Medulla oblongata (tissue), 1 donor: ENCODE results near the gene HSD17B11.
A peak's percentile ranks its signal among the peaks of the same experiment; 100 is the strongest.
"Not testable (repeated sequence)": the region's sequence is repeated elsewhere in the genome, so short reads cannot be mapped to it uniquely, and the experiment has no call there.

Experiments
- DNase-seq: peaks from one replicate; pipeline ENCODE4 v3.0.0-alpha.2; 2015; ENCODE audit errors: extremely low spot score

HSD17B11 gene

DNA sequence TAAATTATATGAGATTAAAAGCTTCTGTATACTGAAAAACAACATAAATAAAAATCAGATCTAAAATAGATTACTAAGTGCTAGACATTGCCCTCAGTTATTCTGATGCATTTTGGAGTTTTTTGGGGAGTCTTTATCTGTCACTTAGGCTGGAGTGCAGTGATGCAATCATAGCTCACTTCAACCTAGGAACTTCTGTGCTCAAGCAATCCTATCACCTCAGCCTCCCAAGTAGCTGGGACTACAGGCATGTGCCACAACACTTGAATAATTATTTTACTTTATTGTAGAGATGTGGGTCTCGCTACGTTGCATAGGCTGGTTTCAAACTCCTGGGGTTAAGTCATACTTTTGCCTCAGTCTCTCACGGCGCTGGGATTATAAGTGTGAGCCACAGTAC lies 31.7 kb downstream of the HSD17B11 start:
- DNase-seq, result no peak

DNA sequence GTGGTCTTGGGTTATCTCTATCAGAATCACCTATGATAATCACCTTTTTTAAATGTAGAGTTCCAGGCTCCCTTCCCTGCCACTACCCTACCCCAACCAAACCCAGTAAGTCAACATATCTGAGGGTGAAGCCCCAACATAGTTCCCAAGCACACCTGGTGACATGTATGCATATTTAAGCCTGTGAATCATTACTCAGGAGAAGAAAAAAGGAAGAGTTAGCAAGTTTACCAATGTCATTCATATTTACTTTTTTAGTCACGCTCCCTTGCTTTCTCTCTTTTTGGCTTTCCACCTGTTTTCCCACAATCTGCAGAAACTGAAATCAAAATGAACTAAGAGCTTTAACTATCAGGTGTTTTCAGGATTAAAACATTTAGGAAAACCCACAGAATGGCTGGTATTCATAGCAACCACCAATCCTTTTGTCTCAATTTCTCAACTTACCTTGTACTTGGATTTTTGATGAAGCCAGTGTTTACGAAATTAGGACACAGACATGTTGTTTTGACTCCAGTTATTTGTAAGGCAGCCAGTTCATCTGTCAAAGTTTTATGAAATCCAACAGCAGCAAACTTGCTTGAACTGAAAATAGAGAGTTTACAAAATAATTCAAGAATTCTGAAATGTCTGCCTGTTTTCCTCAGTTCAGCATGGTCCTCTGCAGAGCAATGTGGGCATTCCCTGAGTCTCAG lies 34.0 kb downstream of the HSD17B11 start:
- DNase-seq, result no peak

DNA sequence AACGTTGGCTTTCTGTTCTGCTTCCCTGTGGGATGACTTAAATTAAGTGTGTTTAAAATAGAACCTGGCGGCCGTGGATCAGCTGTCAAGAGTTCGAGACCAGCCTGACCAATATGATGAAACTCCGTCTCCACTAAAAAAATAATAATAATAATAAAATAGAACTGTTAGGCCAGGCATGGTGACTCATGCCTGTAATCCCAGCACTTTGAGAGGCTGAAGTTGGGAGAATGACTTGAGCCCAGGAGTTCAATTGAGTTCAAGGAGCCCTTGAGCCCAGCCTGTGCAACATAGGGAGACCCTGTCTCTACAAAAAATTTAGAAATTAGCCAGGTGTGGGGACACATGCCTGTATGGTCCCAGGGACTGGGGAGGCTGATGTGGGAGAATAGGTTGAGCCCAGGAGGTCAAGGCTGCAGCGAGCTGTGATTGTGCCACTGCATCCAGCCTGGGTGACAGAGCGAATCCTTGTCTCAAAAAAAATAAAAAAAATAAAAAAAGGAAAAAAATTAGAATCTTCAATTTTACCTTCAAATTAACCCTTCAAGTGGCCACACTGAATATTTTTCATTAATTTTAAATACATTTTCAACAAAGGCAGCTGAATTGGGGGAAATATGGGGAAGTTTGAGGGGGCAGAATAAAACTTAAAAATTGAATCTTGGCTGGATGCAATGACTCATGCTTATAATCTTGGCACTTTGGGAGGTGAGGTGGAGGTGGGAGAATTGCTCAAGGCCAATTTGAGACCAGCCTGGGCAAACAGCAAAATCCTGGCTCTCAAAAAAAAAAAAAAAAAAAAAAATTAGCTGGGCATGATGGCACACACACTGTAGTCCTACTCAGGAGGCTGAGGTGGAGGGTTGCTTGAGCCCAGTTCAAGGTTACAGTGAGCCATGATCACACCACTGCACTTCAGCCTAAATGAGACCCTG lies 36.6 kb downstream of the HSD17B11 start:
- no peak for DNase-seq

DNA sequence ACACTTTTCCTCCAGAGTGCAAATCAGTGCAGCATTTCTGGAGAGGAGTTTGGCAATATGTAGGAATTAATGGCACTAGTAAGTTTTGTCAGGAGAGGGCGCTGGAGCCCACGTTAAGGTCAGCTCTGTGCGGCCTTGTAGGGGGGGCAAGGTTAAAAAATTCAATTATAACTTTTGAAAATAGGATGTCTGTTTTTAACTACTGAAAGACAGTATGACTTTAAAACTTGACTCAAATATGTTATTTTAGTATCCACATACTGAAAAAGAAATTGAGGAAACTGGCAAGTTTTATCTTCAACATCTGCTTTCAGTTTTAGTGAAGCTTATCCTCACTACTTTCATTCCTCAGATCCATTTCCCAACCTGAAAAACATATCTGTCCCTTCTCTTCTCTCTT lies 37.4 kb downstream of the HSD17B11 start:
- DNase-seq, result peak; percentile 61

DNA sequence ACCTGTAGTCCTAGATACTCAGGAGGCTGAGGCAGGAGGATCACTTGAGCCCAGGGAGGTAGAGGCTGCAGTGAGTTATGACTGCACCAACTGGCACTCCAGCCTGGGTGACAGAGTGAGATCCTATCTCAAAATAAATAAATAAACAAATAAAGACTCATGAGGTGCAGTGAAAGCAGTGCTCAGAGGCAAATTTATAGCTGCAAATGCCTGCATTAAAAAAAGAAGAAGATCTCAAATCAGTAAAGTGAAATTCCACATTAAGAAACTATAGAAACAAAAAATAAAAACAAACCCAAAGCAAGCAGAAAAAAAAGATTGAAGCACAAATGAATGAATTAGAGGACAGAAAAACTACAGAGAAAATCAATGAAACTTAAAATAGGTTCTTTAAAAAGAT lies 45.8 kb downstream of the HSD17B11 start:
- DNase-seq, result no peak

DNA sequence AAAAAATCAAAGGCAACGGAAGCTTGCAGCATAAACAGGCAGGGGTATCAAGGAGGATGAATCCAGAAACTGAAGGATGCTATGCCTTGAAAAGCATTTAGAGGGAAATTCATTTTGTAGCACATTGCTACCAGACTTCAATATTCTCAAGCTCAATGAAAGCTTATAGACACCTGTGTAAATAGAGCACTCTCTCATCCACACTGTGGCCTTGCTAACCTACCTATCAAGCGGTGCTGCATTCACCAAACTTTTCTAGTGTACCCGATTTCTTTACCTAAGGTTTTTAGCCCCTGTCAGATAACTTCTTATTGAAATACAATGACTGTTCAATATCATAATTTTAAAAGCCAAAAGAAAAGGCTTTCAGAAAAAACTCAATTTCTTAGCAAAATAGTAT lies 48.1 kb downstream of the HSD17B11 start:
- DNase-seq, result no peak

DNA sequence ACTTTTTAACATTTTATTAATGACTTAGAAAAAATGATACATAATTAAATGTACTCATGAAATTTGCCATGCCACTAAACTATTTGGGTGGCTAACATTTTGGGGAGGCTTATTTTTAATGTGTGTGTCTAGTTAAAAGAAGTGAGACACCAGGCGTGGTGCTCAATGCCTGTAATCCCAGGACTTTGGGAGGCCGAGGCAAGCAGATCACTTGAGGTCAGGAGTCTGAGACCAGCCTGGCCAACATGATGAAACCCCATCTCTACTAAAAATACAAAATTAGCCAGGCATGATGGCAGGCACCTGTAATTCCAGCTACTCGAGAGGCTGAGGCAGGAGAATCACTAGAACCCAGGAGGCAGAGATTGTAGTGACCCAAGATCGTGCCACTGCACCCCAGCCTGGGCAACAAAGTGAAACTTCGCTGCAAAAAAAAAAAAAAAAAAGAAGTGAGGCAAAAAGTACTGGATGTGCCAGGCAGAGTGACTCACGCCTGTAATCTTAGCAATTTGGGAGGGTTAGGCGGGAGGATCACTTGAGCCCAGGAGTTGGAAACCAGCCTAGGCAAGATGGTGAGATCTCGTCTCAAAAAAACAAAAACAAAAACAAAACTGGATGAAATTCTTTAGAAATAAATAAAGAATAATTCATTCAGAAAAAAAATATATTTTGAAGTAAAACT lies 48.9 kb downstream of the HSD17B11 start:
- not testable (repeated sequence) for DNase-seq

DNA sequence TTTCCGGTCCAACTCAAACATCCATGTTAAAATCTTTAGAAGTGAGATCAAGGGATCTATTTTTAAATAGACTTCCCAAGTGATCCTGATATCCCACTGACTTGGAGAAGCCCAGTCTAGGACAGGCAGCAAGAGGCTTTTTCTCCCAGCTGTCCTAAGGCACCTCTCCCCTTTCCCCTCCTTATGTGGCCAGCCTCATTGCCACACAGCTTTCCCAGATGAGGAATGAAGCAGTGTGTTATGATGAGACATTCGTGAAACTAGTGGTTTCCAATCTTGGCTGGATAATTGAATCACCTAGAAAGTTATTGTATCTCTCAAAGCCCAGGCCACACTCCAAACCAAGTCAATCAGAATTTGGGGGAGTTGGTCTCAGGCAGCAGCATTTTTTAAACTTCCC lies 51.5 kb downstream of the HSD17B11 start:
- DNase-seq, result no peak

DNA sequence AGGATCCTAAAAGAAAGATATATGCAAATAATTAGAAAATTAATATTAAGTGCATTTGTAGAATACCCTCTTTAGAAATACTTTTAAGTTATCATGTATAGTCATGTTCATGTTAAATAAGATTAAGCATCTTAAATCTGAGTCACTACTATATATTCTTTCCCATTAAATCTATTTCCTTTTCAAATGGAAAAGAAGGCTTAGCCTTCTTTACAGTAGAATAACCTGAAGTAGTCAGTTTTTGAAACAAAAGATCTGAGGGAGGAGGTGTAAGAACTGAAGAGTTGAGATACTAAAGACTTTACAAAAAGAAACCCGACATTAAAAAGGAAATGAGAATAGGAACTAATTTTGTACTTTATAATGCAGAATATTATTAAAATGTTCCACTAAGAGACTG lies 53.6 kb downstream of the HSD17B11 start:
- DNase-seq, result no peak

DNA sequence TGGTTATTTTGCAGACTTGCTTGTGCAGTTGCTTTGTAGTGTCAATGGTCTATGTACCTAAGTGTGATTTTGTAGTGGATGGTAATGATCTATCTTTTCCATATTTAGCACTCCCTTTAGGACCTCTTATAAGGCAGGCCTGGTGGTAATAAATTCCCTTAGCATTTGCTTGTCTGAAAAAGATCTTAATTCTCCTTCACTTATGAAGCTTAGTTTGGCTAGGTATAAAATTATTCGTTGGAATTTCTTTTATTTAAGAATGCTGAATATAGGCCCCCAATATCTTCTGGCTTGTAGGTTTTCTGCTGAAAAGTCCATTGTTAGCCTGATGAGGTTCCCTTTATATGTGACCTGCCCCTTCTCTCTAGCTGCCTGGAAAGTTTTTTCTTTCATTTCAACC lies 57.7 kb downstream of the HSD17B11 start:
- no peak for DNase-seq

DNA sequence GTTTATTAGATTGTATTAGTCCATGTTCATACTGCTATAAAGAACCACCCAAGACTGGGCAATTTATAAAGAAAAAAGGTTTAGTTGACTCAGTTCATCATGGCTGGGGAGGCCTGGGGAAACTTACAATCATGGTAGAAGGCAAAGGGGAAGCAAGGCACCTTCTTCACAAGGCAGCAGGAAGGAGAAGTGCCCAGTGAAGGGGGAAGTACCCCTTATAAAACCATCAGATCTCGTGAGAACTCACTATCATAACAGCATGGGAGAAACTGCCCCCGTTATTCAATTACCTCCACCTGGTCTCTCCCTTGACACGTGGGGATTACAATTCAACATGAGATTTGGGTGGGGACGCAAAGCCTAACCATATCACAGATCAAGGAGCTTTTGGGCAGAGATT lies 60.2 kb downstream of the HSD17B11 start:
- no peak for DNase-seq

DNA sequence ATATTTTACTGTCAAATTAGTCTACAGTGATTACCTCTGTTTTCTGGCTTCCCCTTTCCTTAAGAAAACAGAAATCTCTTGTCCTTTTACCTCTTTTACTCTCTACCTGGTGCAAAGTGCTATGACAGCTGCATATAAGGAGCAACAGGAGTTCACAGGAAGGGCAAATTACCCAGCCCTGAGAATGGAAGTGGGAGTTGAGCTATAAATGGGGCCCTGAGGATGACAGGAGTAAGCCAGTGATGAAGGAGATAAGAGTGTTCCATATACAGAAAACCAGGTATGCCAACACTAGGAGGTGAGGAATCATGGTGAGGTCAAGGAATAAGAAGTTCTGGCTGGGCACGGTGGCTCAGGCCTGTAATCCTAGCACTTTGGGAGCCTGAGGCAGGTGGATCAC lies 63.9 kb downstream of the HSD17B11 start:
- DNase-seq, result no peak

DNA sequence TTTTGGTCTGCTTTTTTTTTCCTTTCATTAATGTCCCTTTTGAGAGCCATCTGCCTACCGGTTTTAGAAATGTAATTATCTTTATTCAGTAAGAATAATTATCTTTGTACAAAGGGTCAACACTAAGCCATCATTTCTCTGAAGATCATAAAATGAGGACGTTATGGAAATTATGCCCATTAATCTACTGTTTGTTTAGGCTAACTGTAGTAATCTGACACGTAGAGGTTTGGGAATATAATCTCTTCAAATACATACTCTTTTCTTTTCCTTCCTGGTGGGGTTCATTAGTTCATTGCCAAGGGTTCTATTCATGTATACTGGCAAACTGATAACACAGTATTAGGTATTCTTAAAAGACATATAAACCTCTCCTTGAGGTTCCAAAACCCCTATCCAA lies 64.5 kb downstream of the HSD17B11 start:
- no peak for DNase-seq

DNA sequence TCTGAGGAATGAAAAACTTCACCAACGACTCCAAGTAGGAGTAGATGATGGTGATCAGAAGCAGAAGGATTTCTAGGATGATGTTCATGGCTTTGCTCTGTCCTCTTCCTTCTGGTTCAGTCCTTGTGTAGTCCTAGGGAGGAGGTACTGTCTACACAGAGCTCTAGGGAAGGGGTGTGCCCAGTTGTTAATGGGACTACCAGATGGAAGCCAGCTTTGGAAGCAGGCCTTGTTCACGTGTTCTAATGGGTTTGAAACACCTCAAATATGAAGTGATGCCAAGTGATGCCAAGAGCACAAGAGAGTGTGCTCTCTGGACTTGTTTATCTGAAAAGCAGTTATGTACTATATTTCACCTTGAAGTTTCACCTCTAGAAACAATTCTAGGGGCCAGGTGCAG lies 68.2 kb downstream of the HSD17B11 start, which contains the start of gene HSD17B13:
TSS of gene HSD17B13 (minus strand) at position 129 of the 400 bp plus-strand sequence. CDS start at position 88, 41 bp downstream.
- DNase-seq, result no peak

DNA sequence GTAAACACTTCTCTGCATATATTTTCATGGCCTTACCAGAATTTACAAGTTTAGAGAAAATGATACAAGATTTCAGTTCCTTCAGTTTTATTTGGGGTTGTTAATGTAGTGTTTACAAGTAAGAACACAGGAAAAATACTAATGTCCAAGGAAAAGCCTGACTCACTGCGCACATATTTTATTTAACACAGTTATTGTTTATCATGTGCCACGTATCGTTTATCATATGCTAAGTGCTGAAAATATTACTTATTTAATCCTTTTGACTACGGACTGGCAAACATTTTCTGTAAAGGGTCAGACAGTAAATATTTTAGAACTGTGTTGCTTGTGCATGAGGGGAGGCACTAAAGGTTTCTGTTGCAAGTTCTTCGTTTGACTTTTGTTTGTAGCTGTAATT lies 69.1 kb downstream of the HSD17B11 start:
- no peak for DNase-seq

DNA sequence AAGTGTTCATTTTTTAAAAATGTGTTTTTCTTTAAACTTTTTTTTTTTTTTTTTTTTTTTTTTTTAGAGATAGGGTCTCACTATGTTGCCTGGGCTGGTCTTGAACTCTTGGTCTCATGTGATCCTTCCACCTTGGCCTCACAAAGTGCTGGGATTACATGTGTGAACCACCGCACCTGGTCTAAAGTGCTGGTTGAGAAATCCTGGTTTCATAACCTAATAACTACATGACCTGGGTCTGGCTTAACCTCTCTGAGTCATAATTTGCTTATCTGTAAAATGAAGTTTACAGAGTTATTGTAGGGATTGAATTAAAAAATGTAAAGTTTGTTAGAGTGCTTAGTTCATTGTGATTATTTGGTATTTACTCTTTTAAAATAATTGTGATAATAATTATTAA lies 73.5 kb downstream of the HSD17B11 start:
- no peak for DNase-seq

DNA sequence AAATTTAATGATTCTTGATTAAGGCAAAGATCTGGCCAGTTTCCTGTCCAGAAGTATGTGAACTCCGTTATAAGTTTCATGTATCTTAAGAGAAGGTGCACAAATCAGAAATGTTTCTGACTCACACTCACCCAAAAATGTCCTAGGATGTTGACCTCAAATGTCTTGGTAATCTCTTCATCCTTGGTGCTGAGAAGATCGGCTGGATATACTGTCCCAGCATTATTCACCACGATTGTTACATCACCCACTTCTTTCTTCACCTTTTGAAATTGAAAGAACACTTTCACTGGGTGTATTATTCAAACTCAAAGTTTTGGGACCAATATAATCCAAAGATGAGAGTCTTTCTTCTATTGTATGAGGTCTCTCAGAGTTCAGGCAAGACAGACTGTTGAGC lies 74.0 kb downstream of the HSD17B11 start:
- no peak for DNase-seq

DNA sequence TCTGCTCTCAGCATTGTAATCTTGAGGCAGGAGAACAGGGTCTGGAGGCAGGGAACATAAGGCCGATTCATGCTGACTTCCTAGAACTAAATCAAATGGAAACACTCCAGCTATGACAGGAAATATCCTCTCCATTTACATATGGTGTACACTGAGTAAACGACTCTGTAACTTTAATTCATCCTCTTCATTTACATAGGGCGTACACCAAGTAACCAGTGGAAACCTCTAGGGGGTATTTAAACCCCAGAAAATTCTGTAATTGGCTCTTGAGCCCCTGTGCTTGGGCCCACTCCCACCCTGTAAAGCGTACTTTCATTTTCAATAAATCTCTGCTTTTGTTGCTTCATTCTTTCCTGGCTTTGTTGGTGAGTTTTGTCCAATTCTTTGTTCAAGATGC lies 76.0 kb downstream of the HSD17B11 start:
- DNase-seq, result not testable (repeated sequence)

DNA sequence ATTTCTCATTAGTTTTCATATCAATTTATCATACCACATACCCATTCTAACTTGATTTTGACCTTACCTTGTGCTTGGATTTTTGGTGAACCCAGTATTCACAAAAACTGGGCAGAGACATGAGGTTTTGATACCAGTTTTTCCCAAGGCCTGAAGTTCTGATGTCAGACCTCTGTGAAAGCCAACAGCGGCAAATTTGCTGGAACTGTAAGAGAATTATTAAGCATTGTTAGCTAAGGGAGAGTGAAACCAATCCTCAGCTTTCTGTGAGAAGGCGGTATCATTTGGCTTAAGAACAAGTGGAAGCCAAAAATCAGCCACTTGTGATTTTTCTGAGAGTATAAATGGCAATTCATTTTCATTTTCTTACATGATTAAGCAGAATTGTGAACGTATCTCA lies 77.2 kb downstream of the HSD17B11 start:
- no peak for DNase-seq

DNA sequence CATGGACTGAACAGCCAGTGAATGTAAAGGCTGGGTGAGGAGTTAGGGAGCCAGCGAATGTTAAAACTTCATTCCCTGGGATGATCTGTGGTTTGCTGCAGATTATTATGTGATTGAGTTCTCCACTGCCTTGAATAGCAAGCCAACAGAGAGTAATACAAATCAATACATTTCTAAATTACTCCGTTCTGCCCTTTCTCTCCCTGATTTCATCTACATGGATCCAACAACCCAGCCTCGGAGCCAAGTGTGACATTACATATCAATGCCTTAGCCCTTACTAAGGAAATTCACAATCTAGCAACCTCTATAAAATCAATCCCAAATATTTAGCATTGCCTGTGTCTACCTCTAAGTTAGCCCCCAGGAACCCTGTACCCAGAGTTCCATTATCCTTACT lies 79.3 kb downstream of the HSD17B11 start:
- no peak for DNase-seq

DNA sequence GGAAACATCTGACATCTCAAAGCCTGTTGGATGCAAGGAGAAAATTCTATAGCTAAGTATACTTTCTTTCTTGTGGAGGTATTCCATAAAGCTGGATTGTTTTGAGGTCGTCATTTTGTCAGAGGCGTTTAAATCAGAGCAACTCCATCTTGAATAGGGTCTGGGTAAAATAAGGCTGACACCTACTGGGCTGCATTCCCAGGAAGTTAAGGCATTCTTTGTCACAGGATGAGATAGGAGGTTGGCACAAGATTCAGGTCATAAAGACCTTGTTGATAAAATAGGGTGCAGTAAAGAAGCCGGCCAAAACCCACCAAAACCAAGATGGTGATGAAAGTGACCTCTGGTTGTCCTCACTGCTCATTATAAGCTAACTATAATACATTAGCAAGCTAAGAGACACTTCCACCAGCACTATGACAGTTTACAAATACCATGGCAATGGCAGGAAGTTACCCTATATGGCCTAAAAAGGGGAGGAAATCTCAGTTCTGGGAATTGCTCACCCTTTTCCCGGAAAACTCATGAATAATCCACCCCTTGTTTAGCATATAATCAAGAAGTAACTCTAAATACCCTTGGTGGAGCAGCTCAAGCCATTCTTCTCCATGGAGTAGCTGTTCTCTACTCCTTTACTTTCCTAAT lies 80.2 kb downstream of the HSD17B11 start:
- DNase-seq, result no peak

DNA sequence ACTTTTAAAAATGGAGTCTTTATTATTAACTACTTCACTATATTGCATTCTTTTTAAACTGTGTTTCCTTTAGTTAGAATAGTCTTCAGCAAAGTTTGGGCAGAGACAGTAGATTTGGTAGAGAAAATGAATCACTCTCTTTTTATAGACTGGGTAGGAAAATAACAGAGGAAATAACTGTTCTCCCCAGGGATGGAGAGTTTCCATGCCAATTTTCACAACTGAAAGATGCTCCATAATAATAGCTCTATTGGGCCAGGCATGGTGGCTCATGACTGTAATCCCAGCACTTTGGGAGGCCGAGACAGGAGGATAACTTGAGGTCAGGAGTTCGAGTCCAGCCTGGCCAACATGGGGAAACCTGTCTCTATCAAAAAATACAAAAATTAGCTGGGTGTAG lies 81.4 kb downstream of the HSD17B11 start:
- no peak for DNase-seq
